Cardiac muscle cell (in vitro differentiated cells and primary cell): ENCODE measurements around the gene PODNL1. TPM values are rescaled to one million over a fixed set of nuclear protein-coding genes. Genes with fewer than 3 reads are reported as not detected.

Experiments
- DNase-seq, 2 donors: peaks; one replicate each; pipeline versions ENCODE4 v3.0.0 to v3.0.0-alpha.2; 2010 to 2017; ENCODE audit warnings: low read depth in 1 of 2, low spot score in 1 of 2
- H3K27ac ChIP-seq: fragments of 200-600 bp; sonication (generic); 2 replicates; pipeline ENCODE4 v1.5.1; 2016
- H3K27me3 ChIP-seq: fragments of 200-600 bp; sonication (generic); 2 replicates; pipeline ENCODE4 v1.6.0; 2016; ENCODE audit warnings: control low read depth
- H3K36me3 ChIP-seq: fragments of 200-600 bp; sonication (generic); 2 replicates; pipeline ENCODE4 v1.5.1; 2016; ENCODE audit warnings: control low read depth
- H3K4me1 ChIP-seq: fragments of 200-600 bp; sonication (generic); 2 replicates; pipeline ENCODE4 v1.8.1; 2017; ENCODE audit warnings: low read depth, mild to moderate bottlenecking, mixed run types
- H3K4me3 ChIP-seq: fragments of 200-600 bp; sonication (generic); 2 replicates; pipeline ENCODE4 v1.5.1; 2016; ENCODE audit warnings: mild to moderate bottlenecking
- H3K9me3 ChIP-seq: fragments of 200-600 bp; sonication (generic); 2 replicates; pipeline ENCODE4 v1.5.1; 2017; ENCODE audit warnings: low read depth, mild to moderate bottlenecking, control low read depth
- CTCF ChIP-seq: IDR thresholded peaks from 2 replicates; pipeline ENCODE4 v1.5.1; 2012; ENCODE audit warnings: low read depth, mild to moderate bottlenecking, low read length
- polyA plus RNA-seq: library from polyadenylated mRNA; unstranded; fragments of >200 nt; fragmentation: Nextera tagmentation; extraction: Ambion mirVana; gene quantifications from 2 replicates; pipeline ENCODE4 v1.2.1, GENCODE V29; 2016
- total RNA-seq: library from RNA; depleted of rRNA; stranded (reverse); fragments of >200 nt; gene quantifications from 2 replicates; pipeline ENCODE4 v1.2.3, GENCODE V29; 2016

Gene PODNL1
- total and polyA plus RNA-seq, 2 experiments from 2014 or later, result 0.24 TPM; not detected in 1

- Histone ChIP-seq H3K4me1 (peaks cover 6% of the 10 kb centered on the region), H3K9me3 (no peaks in the 10 kb centered on the region), H3K36me3 (no peaks in the 10 kb centered on the region), H3K27me3 (no peaks in the 10 kb centered on the region), H3K4me3 (no peak overlapping the region), H3K27ac (no peak overlapping the region)
- TF ChIP-seq CTCF, result no peak
- no peak for DNase-seq
Measured at GRCh38 chr19:13932911-13933393, 5.3 kb downstream of the PODNL1 start.

DNA sequence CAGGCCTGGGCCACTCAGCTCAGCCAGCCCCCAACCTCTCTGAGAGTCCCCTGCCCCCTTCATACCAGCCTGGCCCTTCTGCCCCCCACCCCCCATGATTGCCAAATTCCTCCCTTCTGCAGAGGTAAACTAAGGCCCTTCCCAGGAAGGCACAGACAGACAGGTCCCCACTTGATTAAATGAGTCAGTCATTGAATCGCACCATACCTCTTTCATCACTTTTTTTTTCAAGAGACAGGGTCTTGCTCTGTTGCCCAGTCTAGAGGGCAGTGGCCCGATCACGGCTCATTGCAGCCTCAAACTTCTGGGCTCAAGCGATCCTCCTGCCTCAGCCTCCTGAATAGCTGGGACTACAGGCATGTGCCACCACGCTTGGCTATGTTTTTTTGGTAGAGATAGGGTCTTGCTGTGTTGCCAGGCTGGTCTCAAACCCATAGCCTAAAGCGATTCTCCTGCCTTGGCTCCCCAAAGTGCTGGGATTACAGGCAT is 6.0 kb downstream of the PODNL1 start:
- no peaks in the 10 kb centered on the region for H3K9me3 ChIP-seq
- H3K27me3 ChIP-seq, result no peaks in the 10 kb centered on the region
- DNase-seq, result no peak
- H3K4me1 ChIP-seq, result peaks cover 6% of the 10 kb centered on the region
- TF ChIP-seq CTCF, result no peak
- H3K4me3 ChIP-seq, result no peak overlapping the region
- H3K36me3 ChIP-seq, result no peaks in the 10 kb centered on the region
- H3K27ac ChIP-seq, result no peak overlapping the region

DNA sequence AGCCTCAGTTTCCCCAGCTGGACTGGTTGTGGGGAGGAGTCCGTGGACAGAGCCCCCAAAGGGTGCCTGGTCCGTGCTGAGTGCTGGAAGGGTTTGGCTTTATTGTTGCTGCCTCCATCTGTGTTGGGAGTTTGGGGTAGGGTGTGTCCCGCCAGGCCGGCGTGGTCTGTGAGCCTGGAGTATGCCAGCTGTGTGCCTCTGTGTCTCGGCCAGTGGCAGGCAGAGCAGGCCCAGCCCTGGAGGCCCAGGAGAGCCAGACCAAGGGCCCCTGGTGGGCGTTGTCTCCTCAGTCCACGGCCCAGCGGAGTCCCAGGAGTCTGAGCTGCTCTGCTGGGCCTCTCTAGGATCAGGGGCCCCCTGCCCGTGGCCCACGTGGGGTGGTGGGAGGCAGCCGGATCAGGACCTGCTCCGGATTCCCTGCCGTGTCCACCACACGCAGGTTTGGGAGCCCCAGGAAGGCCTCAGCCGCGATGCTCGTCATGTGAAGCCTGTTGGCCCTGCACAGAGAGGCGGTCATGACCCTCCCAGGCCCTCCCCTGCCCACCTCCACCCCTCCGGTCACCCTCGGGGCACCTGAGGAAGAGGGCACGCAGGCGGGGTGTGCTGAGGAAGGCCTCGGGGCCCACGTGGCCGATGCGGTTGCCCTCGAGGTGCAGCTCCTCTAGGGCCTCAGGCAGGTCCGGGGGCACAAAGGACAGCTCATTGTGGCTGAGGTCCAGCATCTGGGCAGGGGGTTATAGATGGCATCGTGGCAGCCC is 6.6 kb downstream of the PODNL1 start:
- TF ChIP-seq CTCF, result no peak
- DNase-seq, result no peak
- Histone ChIP-seq H3K4me3 (no peak overlapping the region), H3K27ac (no peak overlapping the region), H3K9me3 (no peaks in the 10 kb centered on the region), H3K36me3 (no peaks in the 10 kb centered on the region), H3K27me3 (no peaks in the 10 kb centered on the region), H3K4me1 (peaks cover 6% of the 10 kb centered on the region)

DNA sequence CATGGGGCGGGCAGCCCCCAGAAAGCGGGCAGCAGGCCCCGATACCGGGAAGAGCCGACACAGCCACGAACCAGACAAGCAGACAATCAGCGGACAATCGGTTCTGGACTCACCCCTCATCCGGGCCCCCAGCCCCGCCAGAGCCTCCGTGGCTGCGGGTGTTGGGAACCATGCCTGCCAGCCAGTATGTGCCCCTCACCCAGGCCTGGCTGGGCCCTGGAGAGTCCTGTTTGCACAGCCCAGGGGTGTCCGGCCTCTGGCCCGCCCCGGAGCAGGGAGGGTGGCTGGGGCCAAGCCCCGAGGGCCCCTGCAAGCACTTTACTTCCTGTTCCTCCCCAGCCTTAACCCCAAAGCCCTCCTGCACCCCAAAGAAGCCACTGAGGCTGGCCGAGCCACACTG is 7.8 kb downstream of the PODNL1 start:
- DNase-seq, result no peak
- Histone ChIP-seq H3K27me3 (no peaks in the 10 kb centered on the region), H3K36me3 (no peaks in the 10 kb centered on the region), H3K9me3 (no peaks in the 10 kb centered on the region), H3K4me3 (no peak overlapping the region), H3K4me1 (no peaks in the 10 kb centered on the region), H3K27ac (no peak overlapping the region)
- TF ChIP-seq CTCF, result no peak

GRCh38 chr19:13929956-13930355 is 8.3 kb downstream of the PODNL1 start:
- no peaks in the 10 kb centered on the region for H3K36me3 ChIP-seq
- H3K4me3 ChIP-seq, result no peak overlapping the region
- no peak for DNase-seq
- no peaks in the 10 kb centered on the region for H3K4me1 ChIP-seq
- no peak for TF ChIP-seq CTCF
- no peaks in the 10 kb centered on the region for H3K9me3 ChIP-seq
- no peak overlapping the region for H3K27ac ChIP-seq
- H3K27me3 ChIP-seq, result no peaks in the 10 kb centered on the region
